ENCODE results near the gene CHD6.

Gene CHD6

GRCh38 chr20:41364236-41364855 is 253.8 kb downstream of the CHD6 start:
- DNase-seq, result no peak

- DNase-seq, result no peak
Measured at GRCh38 chr20:41363601-41364000, 254.6 kb downstream of the CHD6 start.

GRCh38 chr20:41362748-41363140 is 255.4 kb downstream of the CHD6 start:
- DNase-seq, result no peak

- DNase-seq, result peak; percentile 21
Measured at GRCh38 chr20:41361757-41362747, 256.1 kb downstream of the CHD6 start.

- no peak for DNase-seq
Measured at GRCh38 chr20:41360831-41361756, 257.1 kb downstream of the CHD6 start.

- DNase-seq, result no peak
Measured at GRCh38 chr20:41359541-41360011, 258.6 kb downstream of the CHD6 start.

- DNase-seq, result no peak
Measured at GRCh38 chr20:41358717-41359116, 259.5 kb downstream of the CHD6 start.

GRCh38 chr20:41358230-41358629 is 259.9 kb downstream of the CHD6 start:
- no peak for DNase-seq

- DNase-seq, result no peak
Measured at GRCh38 chr20:41357424-41358163, 260.6 kb downstream of the CHD6 start.

- no peak for DNase-seq
Measured at GRCh38 chr20:41356951-41357350, 261.2 kb downstream of the CHD6 start.

- no peak for DNase-seq
Measured at GRCh38 chr20:41355598-41356203, 262.5 kb downstream of the CHD6 start.

- no peak for DNase-seq
Measured at GRCh38 chr20:41355192-41355591, 263.0 kb downstream of the CHD6 start.

GRCh38 chr20:41353530-41353929 is 264.6 kb downstream of the CHD6 start:
- DNase-seq, result no peak

GRCh38 chr20:41352666-41353065 is 265.5 kb downstream of the CHD6 start:
- no peak for DNase-seq

GRCh38 chr20:41352106-41352505 is 266.1 kb downstream of the CHD6 start:
- no peak for DNase-seq

Data from NCI-H1105 treated with DMSO at 0.1 percent for 48 hours (cell line).